GM19025 (cell line): ENCODE results near the gene DSCAM.
"Not testable (repeated sequence)": the region's sequence is repeated elsewhere in the genome, so short reads cannot be mapped to it uniquely, and the experiment has no call there.

Experiments
- ATAC-seq: cut with Tn5 transposase; IDR thresholded peaks from one replicate; pipeline ENCODE4 v1.9.1; 2021; ENCODE audit warnings: mild to moderate bottlenecking, low read depth, moderate library complexity; ENCODE audit not compliant: unreplicated experiment

Gene DSCAM

GRCh38 chr21:40276001-40276400, 571.0 kb downstream of the DSCAM start:
- no peak for ATAC-seq

DNA sequence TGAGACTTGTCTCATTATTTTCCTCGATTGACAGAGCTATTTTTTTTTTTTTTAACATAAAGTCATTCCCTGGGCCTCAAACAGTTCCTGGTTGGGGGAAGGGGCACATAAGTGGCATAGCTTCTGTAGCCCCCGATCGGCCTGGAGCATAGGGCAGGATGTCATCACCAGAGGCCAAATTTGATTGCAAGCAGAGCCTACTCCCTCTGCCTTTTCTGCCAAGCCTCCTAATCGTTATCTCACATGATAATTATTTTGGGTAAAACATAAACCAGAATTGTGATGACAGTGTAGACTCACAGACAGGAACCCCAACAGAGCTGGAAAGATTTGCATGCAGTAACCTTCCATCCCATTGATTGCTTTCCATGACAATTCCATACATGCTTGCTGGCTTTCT, 574.9 kb downstream of the DSCAM start:
- no peak for ATAC-seq

- ATAC-seq = no peak
Observed at GRCh38 chr21:40271164-40271563, 575.8 kb downstream of the DSCAM start.

DNA sequence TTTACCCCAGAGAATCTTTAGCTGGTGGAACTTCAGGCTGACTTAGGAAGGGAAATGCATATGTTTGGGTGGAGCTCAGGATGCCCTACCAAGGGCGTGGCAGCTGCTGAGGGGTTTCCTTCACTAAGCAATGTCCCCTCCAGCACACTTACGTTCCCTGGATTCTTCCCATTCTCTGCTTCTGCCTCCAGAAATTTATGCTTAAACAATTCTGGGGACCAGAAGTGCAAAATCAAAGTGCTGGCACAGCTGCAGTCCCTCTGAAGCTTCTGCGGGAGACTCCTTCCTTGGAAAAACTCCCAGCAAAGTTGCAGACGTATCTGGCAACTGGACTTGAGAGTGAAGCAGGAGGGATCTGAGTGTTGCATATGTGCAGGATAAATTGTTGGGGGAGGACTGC, 576.9 kb downstream of the DSCAM start:
- ATAC-seq = no peak

- ATAC-seq = no peak
Observed at GRCh38 chr21:40269239-40269638, 577.7 kb downstream of the DSCAM start.

GRCh38 chr21:40258456-40258855, 588.5 kb downstream of the DSCAM start:
- not testable (repeated sequence) for ATAC-seq

DNA sequence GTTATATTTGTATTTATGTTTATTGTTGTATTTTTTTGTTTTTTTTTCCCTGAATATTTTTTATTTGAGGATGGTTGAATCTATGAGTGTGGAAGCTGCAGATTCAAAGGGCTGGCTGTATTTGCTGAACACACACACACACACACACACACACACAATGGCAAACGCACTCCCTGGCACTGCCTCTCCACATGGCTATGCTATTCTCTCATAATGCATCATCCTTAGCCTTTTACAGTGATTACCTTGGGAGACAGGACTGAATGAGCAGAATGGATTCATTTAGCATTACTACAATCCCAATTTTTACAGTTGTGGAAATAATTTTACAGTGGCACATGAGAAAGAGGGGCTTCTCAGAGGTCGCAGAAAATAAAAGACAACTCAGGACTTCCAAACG, 589.6 kb downstream of the DSCAM start:
- no peak for ATAC-seq

- no peak for ATAC-seq
Observed at GRCh38 chr21:40255518-40256444, 591.2 kb downstream of the DSCAM start.

GRCh38 chr21:40254540-40255465, 592.2 kb downstream of the DSCAM start:
- no peak for ATAC-seq

DNA sequence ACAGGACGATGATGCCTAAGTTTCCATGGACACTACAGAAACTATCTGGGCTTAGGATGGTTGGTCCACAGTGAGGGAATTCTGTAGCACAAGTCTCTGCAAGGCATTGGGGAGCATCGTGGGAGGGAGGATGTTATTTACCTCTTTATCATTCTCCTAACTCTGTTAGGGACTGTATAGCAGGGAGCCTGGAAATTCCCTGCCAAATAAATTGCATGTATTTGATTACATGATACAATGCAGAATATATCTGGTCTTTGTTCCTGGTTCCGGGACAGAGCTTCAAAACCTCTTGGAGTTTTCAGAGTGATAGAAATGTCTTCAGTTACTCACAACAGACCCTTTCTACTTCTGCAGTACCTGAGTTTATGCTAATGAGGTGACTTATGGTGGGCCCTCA, 593.8 kb downstream of the DSCAM start:
- no peak for ATAC-seq

DNA sequence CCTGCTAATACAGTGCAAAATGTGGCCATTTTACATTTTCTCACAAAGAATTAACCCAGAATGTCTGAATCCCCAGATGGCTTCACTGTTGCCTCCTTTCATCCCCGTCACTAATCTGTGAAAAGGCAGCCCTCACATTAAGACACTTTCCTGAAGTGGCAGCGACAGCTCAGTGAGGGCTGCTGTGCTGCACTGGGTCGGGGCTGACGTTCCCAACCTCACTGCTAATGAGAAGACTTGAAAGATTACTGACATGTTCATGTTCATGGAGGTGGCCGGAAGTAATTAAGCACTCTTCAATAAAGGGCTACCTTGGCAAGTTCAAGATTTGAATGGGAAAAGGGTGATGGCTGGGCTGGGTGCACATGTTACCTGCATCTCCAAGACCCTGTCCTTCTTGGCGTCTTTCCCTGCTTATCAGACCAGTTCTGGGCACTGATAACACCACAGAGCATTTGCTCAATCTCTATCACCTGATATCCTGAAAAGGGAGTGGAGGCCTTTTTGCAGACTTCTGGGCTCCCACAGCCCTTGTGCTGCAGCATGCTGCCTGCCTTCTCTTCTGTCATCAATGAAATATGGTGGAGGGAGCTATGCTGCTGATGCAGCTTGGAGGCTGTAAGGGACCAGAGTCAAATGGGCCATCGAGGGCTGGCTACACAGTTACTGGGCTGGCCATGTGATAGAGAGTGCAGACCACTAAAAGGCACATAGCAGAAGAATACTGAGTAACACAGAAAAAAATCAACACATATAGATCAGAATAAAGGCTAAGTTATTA, 596.3 kb downstream of the DSCAM start:
- ATAC-seq = no peak

GRCh38 chr21:40244981-40245380, 602.0 kb downstream of the DSCAM start:
- no peak for ATAC-seq

DNA sequence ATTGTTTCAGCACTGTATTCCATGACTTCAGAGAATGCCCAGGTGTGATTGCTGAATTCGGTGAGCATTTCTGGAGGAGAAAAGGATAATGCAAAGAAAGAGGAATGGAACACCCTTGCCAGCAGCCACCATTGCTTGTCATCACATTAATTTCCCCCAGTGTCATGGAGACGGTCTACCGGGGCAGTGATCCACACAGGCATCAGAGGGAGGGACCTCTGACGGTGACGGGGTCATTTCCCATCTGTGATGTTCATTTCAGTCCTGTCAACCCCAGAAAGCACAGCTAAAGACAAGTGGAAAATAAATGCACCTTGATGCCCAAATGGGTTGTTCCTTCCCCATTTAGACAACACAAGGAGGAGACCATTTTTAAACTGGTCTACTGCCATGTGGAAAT, 603.3 kb downstream of the DSCAM start:
- no peak for ATAC-seq

DNA sequence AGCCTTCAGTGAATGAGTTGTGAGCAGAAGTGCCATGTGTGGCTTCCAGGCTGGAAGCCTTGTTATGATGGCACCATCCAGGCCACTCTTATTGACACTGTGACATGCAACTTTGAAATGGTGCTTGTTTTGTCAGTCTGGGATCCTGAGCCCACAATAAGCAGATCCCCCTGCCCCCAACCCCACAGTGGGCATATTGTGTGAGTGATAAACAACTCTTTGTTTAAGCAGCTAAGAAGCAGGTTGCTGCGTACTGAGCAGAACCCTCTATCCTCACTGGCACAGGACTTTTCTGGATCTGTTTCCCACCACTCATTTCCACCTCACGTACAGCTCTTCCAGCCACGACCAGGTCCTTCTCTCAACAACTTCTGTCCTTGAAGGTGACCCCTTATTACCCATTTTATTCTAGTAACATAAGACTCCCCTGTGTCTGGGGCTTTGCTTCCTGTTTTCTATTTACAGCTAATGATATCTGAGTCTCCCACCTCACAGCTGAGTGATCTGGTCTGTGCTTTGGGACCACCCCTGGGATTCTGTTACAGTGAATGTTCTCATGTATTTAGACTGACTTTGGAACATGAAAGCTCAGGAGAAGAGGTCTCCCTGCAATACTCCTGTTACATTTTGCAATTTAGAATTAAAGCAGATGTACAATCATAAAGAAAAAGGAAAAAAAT, 604.2 kb downstream of the DSCAM start:
- ATAC-seq = no peak

- no peak for ATAC-seq
Observed at GRCh38 chr21:40235528-40235927, 611.4 kb downstream of the DSCAM start.

DNA sequence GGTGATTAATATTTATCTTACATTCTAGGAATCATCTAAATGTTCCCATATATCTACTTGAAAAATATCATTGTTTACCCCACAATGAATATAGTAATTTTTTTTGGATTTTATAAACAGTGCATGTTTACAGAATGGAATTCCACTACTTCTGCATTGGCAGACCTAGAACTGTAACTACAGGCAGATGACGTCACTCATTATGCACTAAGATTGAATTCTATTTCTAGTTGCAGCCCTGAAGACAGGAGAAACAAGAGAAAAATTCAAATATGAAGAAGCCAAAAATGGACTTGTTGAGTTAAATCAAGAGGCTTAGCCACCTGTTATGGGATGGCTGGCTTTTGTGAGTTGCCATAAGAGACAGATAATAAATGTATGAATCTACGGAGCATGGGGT, 615.0 kb downstream of the DSCAM start:
- no peak for ATAC-seq

DNA sequence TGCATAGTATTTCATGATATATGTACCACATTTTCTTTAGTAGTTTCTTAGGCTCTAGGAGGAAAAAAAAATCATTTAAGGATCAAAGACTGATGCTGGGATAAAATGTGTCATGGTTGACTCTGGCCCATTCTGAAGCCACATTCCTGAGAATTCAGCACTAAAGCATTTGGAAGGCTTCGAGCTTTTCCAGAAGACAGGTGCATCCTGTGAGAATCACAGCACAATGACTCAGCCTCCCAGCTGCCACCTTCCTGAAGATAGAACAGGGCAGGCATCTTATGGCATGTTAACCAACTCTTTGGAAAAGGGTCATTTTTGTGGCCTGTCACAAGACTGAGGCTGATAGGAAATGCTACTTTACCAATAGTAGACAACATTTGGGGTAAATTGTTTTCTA, 619.9 kb downstream of the DSCAM start:
- ATAC-seq = no peak

GRCh38 chr21:40215941-40216340, 631.0 kb downstream of the DSCAM start:
- no peak for ATAC-seq

GRCh38 chr21:40210251-40210650, 636.7 kb downstream of the DSCAM start:
- no peak for ATAC-seq

DNA sequence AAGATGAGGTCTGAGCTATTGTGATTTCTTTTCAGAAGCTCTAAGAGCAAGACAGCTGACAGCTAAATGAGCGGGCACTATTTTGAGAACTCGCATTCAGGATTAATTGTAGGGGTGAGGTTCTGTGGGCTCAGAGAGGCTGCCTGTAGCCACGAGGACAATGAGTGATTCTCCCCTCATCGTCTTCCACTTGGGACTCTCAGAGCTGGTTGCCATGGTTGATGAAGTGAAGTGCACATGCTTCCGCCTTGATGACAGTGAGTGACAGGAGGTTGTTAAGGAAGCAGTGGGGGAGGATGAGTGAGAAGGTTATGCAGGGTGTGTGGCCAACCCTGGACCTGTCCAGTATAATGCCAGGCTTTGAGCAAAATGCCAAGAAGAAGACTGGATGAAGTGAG, 638.0 kb downstream of the DSCAM start:
- no peak for ATAC-seq
